ENCODE data around the gene DBNDD2.

DBNDD2 gene

DNA sequence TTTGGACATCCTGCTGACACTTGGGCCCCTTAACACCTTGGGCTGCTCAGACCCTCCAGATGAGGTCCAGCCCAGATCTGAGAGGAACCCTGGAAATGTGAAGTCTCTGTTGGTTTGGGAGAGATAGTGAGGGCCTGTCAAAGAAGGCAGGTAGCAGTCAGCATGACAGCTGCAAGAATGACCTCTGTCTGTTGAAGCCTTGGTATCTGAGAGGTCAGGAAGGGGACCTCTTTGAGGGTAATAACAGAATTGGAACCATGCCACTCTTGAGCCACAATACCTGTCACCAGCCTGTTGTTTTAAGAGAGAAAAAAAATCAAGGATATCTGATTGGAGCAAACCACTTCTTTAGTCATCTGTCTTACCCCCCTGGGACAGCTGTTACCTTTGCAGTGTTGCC lies 41.0 kb upstream of the DBNDD2 start:
- H3K9me3 ChIP-seq (ENCODE audit: low read length) = no peaks in the 10 kb centered on the region
- 0 out of 2 replicates have a peak, but pooled peaks cover 6% of the 10 kb centered on the region for H3F3A ChIP-seq (ENCODE audit: insufficient read depth, low read length)
- H3K4me1 ChIP-seq (ENCODE audit: insufficient read depth, low read length, severe bottlenecking) = peaks cover 38% of the 10 kb centered on the region
- peaks cover 24% of the 10 kb centered on the region for H3K36me3 ChIP-seq (ENCODE audit: insufficient read depth, low read length)
- no peaks in the 10 kb centered on the region for H3K27me3 ChIP-seq (ENCODE audit: insufficient read depth, low read length)
- H3K27ac ChIP-seq (ENCODE audit: low read depth, low read length, poor library complexity, severe bottlenecking) = no peak overlapping the region
- no peaks in the 10 kb centered on the region for H3K79me2 ChIP-seq (ENCODE audit: insufficient read depth, low read length)
- no peak overlapping the region for H3K4me2 ChIP-seq (ENCODE audit: low read length)
- H2AFZ ChIP-seq (ENCODE audit: low read length) = no peak overlapping the region
- H4K20me1 ChIP-seq (ENCODE audit: insufficient read depth, low read length) = no peaks in the 10 kb centered on the region
- H3K9me2 ChIP-seq (ENCODE audit: low read depth, low read length) = no peaks in the 10 kb centered on the region
- no peak overlapping the region for H3K9ac ChIP-seq (ENCODE audit: low read length)
- H3K4me3 ChIP-seq (ENCODE audit: low read depth, low read length, poor library complexity, severe bottlenecking) = no peak overlapping the region
- TF ChIP-seq EZH2 (IDR thresholded peaks at IDR 0.05; ENCODE audit: borderline replicate concordance, low read length) (no peak), CTCF (IDR thresholded peaks at IDR 0.05; ENCODE audit: low read length) (no peak)

DNA sequence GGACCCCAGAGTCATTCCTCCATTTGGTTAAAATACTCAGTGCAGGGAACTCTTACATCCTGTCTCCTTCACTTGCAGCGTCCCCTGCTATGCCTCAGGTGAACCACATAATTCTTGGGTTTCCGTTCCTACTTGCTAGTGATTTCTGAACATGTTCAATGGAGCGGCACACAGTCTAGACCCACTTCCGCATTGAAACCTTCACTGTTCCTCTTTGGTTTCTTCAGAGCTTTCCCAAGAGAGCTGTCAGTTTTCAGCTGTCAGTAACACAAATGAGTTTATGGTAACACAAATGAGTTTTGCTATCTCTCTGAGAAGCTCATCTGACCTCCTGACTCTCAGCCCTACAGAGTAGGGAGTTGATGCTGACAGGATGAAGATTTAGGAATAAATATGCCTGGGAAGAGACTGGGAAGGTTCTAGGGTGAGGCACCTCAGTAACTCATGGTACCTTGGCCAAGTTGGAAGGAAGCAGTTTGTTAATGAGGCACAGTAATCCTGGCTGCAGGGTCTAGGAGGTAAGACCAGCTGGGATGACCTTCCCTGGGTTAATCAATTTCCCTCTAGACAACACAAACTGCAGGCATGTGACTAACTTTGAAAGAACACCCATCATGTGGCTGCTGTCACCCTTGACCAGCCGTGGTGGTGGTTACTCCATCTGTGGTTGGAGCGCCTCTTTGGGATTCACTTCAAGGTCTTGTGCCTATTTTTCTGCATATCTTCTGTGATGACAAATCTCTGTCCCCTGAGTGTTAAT lies 39.7 kb upstream of the DBNDD2 start:
- no peak for TF ChIP-seq CTCF (IDR thresholded peaks at IDR 0.05; ENCODE audit: low read length)
- Histone ChIP-seq H3K9me2 (ENCODE audit: low read depth, low read length) (no peaks in the 10 kb centered on the region), H2AFZ (ENCODE audit: low read length) (no peak overlapping the region)

GRCh38 chr20:45370571-45371160 lies 37.4 kb upstream of the DBNDD2 start:
- Histone ChIP-seq H3K4me2 (ENCODE audit: low read length) (no peak overlapping the region), H4K20me1 (ENCODE audit: insufficient read depth, low read length) (no peaks in the 10 kb centered on the region), H3K36me3 (ENCODE audit: insufficient read depth, low read length) (peaks cover 21% of the 10 kb centered on the region), H3F3A (ENCODE audit: insufficient read depth, low read length) (0 out of 2 replicates have a peak, but pooled peaks cover 6% of the 10 kb centered on the region), H3K9me3 (ENCODE audit: low read length) (no peaks in the 10 kb centered on the region), H2AFZ (ENCODE audit: low read length) (no peak overlapping the region), H3K79me2 (ENCODE audit: insufficient read depth, low read length) (no peaks in the 10 kb centered on the region), H3K4me1 (ENCODE audit: insufficient read depth, low read length, severe bottlenecking) (peaks cover 31% of the 10 kb centered on the region), H3K9ac (ENCODE audit: low read length) (no peak overlapping the region), H3K9me2 (ENCODE audit: low read depth, low read length) (no peaks in the 10 kb centered on the region), H3K27me3 (ENCODE audit: insufficient read depth, low read length) (no peaks in the 10 kb centered on the region), H3K4me3 (ENCODE audit: low read depth, low read length, poor library complexity, severe bottlenecking) (no peak overlapping the region), H3K27ac (ENCODE audit: low read depth, low read length, poor library complexity, severe bottlenecking) (no peak overlapping the region)
- TF ChIP-seq EZH2 (IDR thresholded peaks at IDR 0.05; ENCODE audit: borderline replicate concordance, low read length) = no peak
- no peak for TF ChIP-seq CTCF (IDR thresholded peaks at IDR 0.05; ENCODE audit: low read length)

More for the DNA sequence above, 39.7 kb upstream of the DBNDD2 start:
- H3K4me3 ChIP-seq (ENCODE audit: low read depth, low read length, poor library complexity, severe bottlenecking) = no peak overlapping the region
- no peaks in the 10 kb centered on the region for H3K79me2 ChIP-seq (ENCODE audit: insufficient read depth, low read length)
- peaks cover 24% of the 10 kb centered on the region for H3K36me3 ChIP-seq (ENCODE audit: insufficient read depth, low read length)
- H3K9me3 ChIP-seq (ENCODE audit: low read length) = no peaks in the 10 kb centered on the region
- no peak overlapping the region for H3K27ac ChIP-seq (ENCODE audit: low read depth, low read length, poor library complexity, severe bottlenecking)
- no peaks in the 10 kb centered on the region for H4K20me1 ChIP-seq (ENCODE audit: insufficient read depth, low read length)
- no peak overlapping the region for H3K9ac ChIP-seq (ENCODE audit: low read length)
- peak overlapping the region; percentile 7; the same call in 1 of the 2 replicates for H3K4me2 ChIP-seq (ENCODE audit: low read length)
- peaks cover 36% of the 10 kb centered on the region for H3K4me1 ChIP-seq (ENCODE audit: insufficient read depth, low read length, severe bottlenecking)
- 0 out of 2 replicates have a peak, but pooled peaks cover 6% of the 10 kb centered on the region for H3F3A ChIP-seq (ENCODE audit: insufficient read depth, low read length)
- H3K27me3 ChIP-seq (ENCODE audit: insufficient read depth, low read length) = no peaks in the 10 kb centered on the region

Measured in OCI-LY1 (cell line).